HG03108 (cell line): ENCODE measurements around the gene DNAJC7.
"Not testable (repeated sequence)": the region's sequence is repeated elsewhere in the genome, so short reads cannot be mapped to it uniquely, and the experiment has no call there.

ENCODE experiments used
- ATAC-seq: cut with Tn5 transposase; IDR thresholded peaks from one replicate; pipeline ENCODE4 v1.9.1; 2021; ENCODE audit warnings: moderate library complexity; ENCODE audit not compliant: unreplicated experiment

DNAJC7 gene

DNA sequence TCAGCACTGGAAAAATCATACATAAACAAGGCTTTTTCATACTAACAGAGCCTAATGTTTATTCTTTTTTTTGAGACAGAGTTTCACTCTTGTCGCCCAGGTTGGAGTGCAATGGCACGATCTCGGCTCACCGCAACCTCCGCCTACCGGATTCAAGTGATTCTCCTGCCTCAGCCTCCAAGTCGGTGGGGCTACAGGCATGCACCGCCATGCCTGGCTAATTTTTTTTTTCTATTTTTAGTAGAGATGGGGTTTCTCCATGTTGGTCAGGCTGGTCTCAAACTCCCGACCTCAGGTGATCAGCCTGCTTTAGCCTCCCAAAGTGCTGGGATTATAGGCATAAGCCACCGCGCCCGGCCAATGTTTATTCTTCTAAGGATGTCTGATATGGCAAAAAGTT, 3.5 kb downstream of the DNAJC7 start:
- not testable (repeated sequence) for ATAC-seq

DNA sequence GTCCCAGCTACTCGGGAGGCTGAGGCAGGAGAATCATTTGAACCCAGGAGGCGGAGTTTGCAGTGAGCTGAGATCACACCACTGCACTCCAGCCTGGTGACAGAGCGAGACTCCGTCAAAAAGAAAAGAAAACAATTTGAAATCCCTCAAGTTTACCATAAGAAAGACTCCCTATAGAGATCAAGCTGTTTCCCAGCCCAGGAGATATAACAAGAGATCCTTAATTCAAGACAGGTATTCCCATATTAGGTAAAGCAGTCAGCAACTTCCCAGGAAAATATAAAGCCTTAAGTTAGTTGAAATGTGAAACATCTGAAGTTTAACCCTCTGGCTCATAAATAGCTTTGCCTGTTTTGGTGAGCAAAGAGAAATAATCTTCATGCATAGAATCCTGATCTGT, 4.9 kb downstream of the DNAJC7 start:
- not testable (repeated sequence) for ATAC-seq

DNA sequence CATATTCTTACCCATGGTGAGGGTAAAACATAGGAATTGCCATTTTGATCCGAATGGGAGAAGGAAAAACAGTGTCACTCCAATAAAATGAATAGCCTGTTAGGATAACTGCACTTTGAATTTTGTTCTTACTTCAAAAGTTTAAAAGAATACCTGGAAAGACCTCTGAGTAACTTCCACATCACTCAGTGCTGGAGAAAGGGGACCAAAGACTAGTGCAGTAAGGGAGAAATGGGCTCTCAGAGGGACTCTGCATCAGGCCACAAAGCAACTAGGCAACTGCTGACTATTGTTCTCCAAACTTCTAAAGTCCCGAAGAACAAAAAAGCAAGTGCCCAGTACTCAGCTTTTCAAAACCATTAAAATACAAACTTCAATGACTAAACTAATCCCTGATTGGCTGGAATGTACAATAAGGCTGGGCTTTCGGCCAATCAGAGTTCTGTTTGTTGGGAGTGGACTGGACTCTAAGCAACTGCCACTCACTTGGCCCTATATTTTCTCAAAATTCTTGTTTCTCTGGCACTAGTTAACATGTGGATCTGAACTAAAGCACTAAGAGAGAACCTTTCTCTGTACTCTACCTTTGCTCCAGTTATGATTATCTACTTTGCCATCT, 6.2 kb downstream of the DNAJC7 start:
- no peak for ATAC-seq

DNA sequence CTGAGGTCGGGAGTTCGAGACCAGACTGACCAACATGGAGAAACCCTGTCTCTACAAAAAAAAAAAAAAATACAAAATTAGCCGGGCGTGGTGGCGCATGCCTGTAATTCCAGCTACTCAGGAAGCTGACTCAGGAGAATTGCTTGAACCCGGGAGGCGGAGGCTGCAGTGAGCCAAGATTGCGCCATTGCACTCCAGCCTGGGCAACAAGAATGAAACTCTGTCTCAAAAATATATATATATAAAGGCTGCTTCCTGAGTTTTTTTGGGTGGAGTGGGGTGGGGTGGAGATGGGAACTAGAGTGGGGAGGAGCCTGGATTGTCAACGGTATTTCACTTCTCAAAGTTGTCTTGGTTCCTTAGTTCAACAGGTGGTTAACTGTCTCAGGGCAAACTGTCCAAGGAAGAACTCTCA, 7.0 kb downstream of the DNAJC7 start:
- not testable (repeated sequence) for ATAC-seq

DNA sequence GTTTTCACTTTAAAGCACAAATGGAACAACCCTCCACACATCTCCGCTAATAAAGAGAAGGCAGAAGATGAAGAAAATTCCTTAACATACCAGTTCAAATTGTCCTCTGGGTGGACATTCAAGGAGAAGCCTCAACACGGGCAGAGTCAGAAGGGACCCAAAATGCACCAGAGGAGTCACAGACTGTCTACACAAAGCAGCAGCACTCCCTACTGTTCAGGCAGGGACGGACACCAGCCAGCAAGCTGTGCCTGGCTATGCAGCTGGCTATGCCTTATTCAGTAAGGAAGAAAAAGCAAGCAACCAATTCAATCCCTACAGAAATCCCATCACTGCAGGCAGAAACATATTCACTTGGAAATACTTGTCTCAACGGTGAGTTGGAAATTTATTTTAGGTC, 8.1 kb downstream of the DNAJC7 start:
- no peak for ATAC-seq

DNA sequence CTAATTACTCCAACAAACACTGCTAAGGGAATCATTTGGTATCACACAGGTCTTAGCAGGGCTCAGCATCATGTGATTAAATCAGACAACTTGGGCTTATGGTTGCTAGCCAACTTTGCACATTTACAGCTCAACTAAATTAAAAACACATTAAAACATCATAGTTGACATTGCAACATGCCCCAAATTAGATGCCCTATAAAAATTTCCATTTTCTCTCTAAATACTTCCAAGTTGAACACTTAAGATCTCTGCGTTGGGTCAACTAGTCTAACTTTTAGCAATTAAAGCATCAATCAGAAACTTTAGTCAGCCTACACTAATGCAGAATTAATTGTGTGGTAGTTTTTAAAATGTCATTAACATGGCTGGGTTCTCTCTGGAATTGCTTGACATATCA, 12.1 kb downstream of the DNAJC7 start:
- no peak for ATAC-seq

DNA sequence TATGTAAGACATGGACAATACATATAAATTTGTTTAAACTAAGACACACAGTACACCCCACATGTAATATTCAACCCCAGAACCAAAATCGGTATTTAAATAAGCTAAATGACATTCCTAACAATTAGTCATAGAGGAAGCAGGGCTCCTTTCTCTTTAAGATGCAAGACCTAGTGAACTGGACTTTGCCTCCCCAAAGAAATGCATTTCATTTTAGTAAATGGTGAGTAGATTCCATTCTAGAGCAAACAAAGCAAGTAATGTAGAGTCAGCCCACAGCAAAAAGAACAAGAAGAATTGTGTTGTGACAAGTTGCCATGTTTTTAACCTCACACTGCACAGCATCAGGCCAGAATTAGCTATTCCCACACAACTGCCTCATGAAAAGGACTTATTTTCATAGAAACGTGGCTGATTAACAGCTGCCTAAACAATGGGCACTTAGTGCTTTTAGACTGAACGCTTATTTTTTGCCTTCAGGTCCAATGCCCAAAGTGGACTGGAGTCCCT, 14.4 kb downstream of the DNAJC7 start:
- no peak for ATAC-seq

DNA sequence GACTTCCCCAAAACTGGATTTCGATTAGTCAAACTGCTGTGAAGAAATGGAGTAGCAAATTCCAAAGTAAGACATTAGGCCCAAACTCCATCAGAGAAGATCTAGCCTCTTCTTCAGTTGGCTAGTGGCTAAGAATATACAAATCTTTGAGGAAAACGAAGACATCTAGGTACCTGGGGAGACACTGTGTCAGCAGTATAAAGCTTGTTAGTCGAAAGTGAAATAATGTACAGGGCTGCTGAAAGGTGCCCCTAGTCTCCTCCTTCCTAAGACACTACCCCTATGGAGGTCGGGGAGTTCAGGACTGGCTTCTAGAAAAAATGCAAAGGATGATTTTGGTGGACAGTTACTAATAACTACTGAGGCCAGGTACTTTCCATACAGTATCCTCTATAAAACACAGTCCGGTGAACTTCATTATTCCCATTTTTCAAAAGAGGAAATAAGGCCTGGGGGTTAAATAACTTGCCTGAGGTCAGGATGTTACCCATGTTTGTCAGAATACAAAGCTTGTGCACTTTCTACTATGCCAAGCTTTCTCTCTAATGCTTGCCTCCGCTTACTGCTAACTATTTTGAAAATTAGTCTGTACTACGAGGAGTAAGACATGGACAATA, 15.0 kb downstream of the DNAJC7 start:
- ATAC-seq, result no peak

DNA sequence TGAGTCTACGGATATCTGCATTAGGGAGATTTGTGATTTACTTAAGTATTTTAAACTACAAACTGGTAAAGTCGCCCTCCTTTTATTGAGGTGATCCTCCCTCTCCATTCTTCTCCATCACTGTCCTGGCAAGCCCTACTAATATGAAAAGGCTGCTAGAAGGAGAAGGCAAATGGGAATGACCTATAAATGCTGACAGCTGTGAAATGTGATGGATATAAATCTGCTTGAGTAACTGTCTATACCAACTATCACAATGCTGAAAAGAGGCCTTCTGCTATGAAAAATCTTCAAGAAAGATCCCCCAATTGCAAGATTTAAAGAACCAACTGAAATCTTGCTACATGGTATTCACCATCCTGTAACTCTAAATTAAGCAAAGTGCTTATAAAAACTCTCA, 15.5 kb downstream of the DNAJC7 start:
- ATAC-seq, result no peak

DNA sequence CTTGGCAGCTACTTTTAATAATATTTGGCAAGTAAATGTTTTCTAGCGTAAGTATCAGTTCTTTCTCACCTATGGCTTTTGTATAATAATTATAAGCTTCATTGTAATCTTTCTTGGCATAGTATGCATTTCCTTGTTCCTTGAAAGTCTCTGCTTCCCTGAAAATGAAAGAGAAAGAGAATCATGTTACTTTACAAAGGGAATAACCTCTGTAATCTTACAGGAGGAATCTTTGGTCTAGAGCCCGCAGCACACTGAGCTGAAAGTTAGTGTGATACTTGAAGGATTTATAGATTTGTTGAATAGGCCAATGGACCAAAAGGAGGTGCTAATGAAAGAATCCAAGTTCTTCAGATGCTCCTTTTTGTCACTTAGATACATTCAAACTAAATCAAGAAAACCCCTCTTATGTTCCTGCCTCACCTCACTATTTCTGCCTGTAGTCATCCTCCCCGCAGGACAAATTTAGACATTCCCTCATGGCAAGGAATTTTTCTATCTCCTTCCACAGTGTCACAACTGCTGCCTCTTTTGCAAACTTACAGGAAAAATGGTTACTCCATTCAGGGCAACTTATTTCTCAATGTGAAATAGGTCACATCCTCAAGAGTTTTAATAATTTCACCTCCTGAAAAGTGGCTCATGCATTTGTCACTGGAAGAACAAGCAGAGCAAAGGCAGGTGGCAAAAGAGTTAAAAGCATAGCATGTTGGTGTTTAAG, 16.7 kb downstream of the DNAJC7 start:
- no peak for ATAC-seq

DNA sequence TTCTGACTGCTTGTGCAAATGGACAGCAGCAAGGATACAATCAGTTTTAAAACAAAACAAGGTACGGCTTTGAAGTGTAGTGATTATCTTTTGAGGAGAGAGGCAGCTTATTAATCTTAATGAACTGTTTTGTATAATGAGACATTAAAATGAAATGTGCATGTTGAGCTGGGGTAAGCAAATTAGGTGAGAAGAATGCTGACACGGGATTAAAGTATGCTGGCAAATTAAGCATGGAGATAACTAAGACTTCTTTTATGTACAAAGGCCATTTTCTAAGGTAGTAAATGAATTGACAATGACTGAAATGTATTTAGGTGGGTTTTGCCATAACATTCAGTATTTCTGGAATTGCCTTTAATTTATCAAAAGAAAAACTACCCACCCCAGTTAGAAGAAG, 18.7 kb downstream of the DNAJC7 start:
- no peak for ATAC-seq

DNA sequence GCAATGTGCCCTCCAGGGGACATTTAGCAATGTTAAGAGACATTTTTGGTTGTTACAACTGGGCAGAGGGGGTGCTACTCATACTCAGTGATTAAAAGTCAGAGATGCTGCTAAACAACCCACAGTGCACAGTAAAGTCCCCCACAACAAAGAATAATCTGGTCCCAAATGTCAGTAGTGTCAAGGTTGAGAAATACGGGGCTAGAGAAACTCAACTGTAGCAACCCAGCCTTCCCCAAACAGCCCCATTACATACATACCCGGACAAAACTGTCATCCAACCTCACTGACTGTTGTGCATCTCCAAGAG, 20.4 kb downstream of the DNAJC7 start:
- ATAC-seq, result no peak

DNA sequence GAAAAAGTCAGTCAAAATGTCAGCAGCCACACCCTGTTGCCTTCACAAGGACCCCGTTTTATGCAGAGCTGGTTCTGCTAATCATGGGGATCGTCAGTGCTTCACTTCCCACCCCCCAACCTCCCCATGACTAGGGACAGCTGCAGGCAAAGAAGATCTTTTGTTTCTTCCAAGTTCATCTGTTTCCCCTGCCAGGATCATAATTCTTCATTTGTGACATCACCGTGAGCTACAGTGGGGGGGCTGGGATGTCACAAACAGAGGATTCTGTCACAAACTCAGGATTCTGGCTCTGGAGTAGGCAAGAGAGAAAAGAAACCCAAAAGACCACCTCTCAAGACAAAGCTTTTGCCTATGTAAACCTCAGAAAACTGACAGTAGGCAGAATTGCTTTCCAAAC, 24.7 kb downstream of the DNAJC7 start:
- ATAC-seq, result no peak

DNA sequence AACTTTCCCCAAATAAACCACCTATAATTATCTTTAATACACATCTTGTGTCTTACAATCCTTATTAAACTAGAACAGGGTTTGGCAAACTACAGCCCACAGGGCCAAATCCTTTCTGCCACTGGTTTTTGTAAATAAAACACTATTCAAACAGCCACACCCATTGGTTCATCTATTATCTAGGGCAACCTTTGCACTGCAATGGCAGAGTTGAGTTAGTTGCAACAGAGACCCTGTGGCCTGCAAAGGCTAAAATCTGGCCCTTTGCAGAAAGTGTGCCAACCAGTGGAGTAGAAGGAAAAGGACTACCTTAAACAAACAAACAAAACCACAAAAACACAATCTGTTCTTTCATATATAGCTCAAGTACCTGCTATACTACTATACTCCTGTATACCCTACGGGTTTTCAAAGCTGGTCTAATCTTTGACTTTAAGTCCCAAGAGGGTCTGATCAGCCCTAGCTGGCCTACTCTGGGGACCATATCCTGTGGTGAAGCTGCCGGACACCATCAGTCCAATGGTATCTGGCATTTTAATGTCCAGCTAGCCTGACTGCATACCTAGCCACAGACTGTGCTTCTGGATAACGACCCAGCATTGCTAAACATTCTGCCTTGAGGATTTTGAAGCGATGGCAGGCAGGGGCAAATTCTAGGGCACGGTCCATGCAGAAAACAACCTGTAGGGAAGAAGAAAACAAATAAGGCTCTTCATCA, 27.4 kb downstream of the DNAJC7 start:
- ATAC-seq, result no peak

DNA sequence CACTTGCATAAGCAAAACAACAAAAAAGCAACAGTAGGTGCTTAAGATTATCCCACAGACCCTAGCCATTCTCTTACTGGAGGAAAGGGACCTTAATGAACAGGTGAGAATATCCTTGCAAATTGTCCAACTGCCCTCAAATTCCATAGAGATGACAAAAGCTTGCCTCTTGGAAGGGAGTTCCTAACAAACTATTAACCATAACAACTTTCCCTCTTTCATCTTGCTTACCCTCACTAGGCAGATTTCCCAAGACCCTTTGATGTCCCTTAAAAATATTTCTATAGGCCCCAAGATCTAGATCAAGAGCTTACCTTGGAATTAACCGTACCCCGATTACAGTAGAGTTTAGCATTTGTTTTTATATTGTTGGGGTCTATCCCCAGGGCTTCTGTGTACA, 28.8 kb downstream of the DNAJC7 start:
- ATAC-seq, result no peak

DNA sequence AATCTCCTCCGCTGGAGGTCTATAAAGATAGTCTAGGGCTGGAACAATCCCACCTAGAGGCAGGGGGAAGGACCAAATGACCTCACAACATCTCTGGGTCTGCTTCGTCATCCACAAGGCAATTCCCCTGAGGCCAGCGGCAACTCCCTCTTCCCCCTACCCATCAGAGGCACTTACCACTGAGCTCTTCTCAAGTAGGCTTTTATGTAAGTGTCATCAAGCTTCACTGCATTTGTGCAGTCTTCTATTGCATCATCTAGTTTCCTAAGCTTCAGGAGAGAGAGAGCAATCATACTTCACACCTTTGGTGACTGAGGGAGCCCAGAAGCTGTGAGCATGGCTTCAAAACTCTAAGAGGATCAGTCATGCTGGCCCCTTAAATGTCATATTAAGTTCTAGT, 29.6 kb downstream of the DNAJC7 start:
- ATAC-seq, result no peak

DNA sequence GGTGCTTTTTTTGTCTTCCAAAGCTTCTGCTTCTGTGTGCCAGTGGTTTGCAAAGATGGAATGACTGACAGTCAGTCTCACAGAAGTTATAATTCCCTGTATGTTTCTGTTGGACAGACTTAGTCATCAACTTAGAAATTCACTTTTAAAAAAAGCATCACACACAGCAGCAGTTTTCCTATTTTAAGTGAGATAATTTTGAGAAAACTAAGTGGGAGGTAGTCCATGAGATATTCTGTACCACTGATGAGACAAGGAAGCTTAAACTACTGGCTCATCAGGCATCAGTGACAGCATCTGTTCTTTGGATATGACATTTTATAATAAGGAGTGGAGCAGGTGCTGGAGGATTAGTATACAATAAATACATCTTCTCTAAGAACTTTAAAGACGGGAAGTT, 30.6 kb downstream of the DNAJC7 start:
- ATAC-seq, result no peak

DNA sequence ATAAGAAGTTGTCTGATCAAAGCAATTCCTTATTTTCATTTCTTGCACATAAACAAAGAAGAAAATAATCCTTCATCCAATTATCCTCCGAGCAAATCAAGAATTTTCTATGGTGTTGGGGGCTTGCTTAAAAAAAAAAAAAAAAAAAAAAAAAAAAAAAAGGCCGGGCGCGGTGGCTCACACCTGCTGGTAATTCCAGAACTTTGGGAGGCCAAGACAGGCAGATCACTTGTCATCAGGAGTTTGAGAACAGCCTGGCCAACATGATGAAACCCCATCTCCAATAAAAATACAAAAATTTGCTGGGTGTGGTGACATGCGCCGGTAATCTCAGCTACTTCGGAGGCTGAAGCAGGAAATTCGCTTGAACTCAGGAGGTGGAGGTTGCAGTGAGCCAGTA, 31.3 kb downstream of the DNAJC7 start:
- no peak for ATAC-seq

DNA sequence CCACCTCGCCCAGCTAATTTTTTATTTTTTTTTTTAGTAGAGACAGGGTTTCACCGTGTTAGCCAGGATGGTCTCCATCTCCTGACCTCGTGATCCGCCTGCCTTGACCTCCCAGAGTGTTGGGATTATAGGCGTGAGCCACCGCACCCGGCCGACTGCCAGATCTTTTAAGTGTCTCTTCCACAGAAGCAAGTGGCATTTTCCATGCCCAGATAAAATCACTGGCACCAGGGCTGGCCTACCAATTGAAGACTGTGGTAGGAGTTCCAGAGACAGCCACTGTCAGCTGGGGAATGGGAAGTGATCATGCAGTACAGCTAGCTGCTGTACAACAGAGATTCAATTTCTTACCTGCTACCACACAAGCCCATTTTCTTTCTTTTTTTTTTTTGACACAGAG, 32.8 kb downstream of the DNAJC7 start:
- ATAC-seq, result no peak

DNA sequence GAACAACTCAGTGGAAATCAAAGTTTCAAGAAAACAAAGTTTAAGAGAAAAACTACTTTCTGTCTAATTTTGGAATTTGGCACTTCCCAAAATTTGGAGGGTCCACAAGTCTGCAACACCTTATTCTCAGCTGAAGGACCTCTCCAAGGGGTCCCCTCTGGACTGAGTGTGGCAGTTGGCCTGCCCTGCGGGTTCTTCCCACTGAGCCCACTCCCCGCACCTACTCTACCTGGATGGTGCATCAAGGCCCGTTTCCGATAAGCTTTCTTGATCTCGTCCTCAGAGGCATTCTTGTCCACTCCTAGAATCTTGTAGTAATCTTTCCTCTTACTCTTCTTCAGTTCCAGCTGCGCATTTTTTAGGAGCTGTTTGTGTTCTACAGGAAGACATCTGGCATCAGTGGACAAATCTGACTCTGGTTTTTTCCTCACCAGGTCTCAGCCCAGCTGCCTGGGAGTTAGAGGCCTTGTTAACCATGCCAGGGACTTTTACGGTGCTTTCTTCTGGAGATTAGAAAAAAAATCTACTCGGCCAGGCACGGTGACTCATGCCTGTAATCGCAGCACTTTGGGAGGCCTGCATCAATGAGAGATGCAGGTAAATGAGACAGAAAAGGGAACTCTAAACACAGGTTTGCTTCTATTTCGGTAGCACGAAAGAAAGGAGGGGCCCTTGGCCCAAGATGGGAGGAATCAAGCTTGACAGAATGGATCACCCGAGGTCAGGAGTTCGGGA, 35.0 kb downstream of the DNAJC7 start:
- no peak for ATAC-seq

DNA sequence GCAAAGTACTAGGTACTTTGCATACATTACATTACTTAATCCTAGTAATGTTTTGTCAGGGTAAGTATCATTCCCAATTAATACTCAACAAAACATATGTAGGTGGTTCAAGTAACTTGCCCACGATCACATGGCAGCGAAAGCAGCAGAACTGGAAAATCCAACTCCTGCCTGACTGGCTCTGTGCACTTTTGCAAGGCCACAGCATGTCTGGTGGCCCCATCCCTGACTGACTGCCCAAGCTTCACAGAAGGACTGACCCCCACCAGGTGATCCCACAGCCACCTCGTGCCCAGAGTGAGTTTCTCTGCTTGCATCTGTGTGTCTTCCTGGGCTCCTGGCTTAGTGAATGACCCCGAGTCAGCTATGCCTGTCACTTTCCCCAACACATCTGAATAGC, 39.2 kb downstream of the DNAJC7 start:
- no peak for ATAC-seq
